ENCODE data around the gene STPG1.

DNA sequence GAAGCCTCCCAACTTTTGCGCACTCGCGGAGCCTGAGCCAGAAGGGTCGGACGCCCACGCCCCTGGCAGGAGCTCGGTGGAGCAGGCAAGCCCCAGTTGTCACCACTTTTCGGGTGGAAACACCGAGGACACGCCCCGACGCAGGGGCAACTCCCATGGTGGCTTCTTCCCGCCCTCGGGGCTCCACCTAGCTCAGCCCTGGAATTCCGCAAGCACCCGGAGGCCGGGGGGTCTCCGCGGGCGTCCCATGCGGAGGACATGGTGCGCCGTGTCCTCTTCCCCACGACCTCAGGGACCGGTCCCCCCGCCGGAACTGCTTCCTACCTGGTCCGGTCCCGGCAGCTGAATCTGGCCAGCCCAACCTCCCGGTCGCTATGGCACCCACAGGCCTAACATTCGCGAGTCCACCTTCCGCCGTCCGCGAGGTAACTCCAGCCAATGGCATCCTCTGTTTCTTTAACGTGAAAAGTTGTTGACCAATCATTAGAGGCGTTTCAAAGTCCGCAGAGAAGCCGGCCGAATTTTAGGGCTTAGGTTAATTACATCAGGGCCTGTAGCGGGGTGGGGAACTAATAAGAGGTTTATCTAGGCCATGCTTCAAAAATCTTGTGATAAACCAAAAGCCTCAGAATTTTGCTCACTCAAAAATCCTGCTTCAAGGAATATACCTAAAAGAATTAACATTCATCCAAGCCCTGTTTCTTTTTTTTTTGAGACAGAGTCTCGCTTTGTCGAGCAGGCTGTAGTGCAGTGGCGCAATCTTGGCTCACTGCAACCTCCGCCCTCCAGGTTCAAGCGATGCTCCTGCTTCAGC, at the start of gene STPG1:
- TF ChIP-seq POLR2A (IDR thresholded peaks at IDR 0.05; ENCODE audit: low read depth) (no peak), EP300 (IDR thresholded peaks at IDR 0.05) (no peak), POLR2AphosphoS5 (IDR thresholded peaks at IDR 0.05) (peak; percentile 43 to 48)
- TF ChIP-seq, protein P1, sequence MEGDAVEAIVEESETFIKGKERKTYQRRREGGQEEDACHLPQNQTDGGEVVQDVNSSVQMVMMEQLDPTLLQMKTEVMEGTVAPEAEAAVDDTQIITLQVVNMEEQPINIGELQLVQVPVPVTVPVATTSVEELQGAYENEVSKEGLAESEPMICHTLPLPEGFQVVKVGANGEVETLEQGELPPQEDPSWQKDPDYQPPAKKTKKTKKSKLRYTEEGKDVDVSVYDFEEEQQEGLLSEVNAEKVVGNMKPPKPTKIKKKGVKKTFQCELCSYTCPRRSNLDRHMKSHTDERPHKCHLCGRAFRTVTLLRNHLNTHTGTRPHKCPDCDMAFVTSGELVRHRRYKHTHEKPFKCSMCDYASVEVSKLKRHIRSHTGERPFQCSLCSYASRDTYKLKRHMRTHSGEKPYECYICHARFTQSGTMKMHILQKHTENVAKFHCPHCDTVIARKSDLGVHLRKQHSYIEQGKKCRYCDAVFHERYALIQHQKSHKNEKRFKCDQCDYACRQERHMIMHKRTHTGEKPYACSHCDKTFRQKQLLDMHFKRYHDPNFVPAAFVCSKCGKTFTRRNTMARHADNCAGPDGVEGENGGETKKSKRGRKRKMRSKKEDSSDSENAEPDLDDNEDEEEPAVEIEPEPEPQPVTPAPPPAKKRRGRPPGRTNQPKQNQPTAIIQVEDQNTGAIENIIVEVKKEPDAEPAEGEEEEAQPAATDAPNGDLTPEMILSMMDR (IDR thresholded peaks at IDR 0.05): peak in 1 of 3 experiments; percentile 8
